Measurements from ENCODE around the gene PTH1R. TPM values are rescaled to one million over a fixed set of nuclear protein-coding genes. Genes with fewer than 3 reads are reported as not detected.

PTH1R gene
- total RNA-seq, 1 donor from 2014 or later: 6.5 TPM

DNA sequence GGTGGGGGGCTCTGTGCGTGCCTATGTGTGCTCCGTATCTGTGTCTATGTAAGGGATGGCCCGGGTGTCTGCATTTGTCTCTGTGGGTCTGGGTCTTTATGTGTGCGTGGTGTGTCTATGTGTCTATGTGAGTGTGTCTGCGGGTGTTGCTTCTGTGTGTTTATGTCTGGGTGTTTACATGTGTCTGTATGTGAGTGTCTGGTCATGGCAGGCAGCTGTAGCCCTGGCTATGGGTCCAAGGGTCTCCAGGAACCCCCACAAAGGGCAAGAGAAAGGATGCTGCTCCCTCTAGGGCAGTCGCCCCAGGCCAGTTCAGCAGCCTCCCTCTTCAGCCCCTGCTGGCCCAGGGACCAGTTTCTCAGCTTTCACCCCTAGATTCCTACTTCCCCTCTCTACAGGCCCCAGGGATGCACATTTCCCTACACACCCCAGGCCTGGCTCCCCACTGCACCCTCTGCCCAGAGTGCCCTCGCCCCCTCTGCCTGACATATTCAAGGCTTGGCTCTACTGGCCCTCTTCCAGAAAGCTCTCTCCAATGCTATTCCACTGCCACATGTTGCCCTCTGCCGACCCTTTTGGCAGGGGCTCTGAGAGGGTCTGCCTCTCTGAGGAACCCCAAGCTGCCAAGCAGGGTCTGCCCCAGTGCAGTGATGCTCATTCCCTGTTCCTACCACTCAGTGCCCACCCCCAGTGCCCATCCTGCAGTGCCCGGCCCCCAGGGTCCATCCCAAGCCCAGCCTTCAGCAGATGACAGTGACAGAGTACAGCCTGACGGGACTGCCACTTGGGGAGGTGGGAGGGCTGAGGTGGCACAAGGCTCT is 13.2 kb upstream of the PTH1R start:
- DNase-seq: peak; percentile 61

DNA sequence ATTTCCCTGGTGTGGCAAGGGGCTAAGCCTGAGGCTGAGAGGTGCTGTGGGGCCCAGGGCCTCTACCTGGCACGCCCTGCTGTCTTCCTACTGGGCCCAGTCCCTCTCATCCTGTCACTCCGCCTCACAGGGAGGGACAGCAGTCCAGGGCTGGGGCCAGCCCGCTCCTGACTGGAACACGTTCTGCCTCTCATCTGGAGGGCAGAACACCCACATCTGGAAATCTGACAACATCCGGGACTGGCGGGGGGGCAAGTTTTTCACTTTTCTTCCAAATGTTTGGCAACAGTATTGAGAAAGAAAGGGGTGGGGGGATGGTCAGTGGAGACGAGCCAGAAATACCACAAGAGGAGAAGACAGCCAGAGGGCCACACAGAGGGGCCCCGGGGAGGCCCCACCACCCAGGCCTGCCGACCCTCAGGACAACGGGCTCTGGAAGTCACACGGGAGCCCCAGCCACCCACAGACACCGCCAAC is 12.5 kb upstream of the PTH1R start:
- DNase-seq: peak; percentile 37

DNA sequence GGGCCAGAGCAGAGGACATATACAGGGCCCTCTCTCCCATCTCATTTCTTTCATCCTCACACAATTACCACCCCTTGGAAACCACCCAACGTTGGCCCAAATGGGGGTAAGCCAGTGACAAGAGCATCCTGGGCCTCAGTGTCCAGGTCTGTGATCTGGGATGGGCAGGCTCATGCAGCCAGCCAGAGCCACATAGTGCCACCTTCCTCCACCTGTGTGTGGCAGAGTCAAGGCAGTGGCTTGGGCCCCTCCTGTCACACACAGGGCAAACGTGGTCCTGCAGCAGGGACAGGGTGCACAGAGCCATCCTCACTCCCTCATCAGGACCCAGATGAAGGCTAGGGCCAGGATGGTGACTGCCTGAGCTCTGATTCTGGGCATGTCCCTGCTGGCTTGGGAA is 12.0 kb upstream of the PTH1R start:
- no peak for DNase-seq

DNA sequence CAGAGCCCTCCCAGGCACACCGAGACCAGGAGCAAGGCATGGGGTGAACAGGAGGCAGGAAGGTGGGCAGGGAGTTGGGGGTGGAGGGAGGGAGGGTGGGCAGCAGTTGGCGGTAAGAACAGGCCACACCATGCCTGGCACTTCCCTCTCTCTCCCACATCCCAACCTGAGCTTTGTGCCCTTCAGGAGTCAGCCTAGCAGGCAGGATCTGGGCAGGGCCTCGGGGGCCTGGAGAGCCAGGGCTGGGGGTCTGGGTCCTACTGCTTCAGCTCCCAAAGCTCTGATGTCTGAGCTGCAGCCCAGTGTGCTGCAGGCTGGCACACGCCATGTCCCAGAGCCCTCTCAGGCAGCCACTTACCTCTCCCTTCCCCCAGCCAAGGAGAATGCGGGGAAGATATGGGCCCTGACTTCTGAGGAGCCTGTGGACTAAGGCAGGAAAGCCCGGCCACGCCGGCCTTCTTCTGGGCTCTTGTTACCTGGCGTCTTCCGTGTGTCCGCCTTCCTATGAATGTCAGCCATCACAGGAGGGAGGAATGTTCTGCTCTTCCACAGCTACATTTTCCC is 11.4 kb upstream of the PTH1R start:
- DNase-seq: no peak

DNA sequence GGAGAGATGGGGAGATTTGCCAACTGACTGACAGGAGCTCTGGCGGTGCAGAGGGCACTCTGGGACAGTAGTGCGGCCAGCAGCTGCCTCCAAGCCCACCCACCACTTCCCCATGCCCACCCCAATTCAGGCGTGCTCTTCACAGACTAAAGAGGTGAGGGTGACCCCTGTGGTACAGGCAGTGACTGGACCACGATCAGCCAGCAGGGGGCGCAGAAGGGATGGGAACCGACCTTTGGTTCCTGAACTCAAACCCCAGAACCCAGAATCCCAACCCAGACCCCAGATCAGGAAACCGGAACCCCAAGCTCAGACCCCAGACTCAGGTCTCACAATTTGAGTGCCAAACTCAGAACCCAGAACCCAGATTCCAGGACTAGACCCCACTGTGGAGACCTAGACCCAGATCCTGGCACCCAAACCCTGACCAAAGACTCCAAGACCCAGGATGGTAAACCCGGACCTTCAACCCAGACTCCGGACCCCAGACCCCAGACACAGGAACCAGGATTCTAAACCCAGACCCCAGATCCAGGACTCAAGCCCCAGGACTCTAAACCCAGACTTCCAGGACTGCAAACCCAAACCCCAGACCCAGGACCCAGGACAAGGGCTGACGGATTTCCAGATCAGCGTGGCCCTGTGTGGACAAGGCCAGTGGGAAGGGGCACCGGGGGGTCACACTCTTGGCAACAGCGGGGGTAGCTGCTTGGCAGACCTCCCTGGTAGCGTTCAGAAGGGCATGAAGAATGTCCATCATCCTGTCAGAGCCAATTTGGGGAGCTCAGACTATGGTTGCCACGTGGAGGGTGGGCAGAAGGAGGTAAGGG is 10.6 kb upstream of the PTH1R start:
- DNase-seq: peak; percentile 82

DNA sequence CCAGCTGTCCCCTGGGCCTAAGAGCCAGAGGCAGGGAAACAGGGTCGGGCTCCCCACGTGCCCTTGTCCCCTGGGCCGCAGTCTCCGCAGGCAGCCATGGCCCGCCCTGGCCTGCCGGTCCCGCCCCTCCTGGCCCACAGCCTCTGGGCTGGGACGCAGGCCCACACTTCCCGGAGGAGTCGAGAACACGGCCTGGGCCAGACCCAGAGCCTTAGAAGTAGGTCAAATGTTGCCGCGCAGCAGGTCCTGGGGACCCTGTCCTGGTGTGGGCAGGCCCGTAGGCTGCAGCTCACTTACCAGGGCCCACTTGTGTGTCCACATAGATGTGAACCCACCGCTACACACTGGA is 10.0 kb upstream of the PTH1R start:
- peak; percentile 56 for DNase-seq

DNA sequence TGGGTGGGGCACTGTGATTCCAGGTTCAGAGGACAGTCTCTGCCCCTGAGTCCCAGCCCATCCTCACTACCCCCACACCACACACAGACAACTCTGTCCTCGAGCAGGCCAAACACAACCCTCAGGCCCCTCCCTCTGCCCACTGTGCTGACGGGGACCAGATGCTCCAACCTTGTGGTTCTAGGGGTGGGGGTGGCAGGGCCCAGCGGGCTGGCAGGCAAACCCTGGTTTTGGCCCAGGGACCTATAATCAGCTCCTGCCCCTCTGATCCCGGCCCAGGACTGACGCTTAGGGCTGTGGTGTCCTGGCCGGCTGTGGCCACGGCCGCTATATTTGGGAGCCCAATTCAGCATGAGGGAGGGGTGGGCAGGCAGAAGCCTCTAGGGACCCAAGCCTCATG is 9.2 kb upstream of the PTH1R start:
- no peak for DNase-seq

DNA sequence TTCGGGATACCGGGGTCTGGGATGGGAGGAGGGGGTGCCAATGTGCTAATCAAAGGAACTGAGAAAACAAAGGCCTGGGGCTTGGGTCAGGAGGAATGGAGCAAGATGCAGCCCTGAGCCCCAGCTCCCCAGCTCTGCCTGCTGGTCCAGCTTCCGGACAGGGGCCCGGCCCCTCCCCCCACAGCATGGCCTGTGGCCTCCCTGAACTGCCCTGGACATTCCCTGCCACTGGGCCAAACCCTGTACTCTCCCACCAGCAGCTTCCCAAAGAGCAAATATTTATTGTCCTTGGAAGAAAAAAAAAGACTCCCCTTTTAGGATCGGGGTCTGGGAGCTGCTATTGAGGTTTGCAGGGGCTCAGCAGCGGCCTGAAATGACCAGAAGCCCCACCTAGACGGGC is 8.6 kb upstream of the PTH1R start:
- no peak for DNase-seq

DNA sequence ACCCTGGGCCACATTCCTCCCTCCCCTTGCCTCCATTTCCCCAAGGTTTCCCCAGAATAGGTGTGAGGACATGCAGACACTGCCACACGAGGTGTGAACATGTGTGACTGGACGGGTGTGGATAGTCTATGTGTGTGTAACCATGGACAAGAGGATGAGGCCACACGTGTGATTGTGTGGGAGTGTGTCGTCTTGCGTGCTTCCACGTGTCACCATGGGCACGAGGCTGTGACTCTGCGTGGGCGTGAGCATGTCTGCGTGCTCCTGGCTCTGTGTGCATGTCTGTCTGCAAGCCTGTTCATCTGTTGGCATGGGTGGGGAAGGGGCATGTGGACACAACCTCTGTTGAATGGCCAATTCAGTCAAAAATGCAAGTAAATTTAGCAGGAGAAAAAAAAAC is 8.1 kb upstream of the PTH1R start:
- no peak for DNase-seq

DNA sequence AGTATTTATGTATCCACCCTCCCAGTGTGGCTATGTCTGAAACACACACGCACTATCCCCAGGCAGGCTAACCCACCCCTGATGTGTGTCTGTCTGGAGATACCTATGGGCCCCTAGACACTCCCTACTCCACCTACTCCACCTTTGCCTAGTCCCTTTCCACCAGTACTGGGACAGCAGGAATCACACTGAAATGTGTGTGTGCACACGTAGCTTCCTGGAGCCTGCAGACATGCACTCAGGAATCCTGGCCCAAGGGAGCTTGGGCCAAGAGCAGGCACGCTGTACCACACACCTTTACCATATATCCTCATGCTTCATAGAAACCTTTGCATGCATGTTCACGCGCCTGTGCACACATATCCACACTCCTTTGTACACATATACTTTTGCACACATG is 6.9 kb upstream of the PTH1R start:
- DNase-seq: no peak

DNA sequence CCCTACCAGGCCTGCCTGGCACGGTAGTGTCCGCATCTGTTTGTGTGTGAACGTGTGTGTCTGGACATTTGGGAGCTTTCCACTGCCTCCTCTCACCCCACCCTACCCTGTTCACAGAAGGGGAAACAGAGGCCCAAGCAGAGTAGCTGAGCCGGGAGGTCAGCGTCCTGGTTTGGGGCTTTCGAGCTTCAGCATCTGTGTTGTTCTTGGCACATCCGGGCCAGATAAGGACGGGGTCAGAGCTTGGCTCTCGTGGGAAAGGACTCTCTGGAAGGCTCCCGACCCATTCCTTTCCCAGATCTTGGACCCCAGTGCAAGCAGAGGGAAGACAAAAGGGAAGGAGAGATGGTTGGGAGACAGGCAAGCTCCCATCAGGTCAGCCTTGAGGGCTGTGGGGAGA is 6.3 kb upstream of the PTH1R start:
- no peak for DNase-seq

DNA sequence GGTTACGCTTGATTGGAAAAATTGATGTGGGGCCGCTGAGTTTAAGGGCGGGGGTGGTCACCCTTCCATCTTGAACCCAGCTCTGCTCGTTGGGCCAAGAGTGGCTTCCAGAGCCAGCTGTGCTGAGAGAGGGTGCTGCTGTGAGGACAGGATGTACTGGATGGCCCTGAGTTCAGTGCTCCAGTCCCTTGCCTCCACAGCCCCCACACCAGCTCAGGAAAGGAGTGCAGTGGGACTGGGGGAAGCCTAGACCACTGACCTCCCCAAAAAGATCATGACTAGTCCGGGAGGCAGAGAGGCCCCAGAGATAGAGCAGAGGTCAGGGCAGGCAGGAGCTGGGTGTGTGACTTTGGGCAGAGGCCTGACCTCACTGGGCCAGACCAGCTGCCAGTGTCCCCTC is 4.0 kb upstream of the PTH1R start:
- DNase-seq: no peak

DNA sequence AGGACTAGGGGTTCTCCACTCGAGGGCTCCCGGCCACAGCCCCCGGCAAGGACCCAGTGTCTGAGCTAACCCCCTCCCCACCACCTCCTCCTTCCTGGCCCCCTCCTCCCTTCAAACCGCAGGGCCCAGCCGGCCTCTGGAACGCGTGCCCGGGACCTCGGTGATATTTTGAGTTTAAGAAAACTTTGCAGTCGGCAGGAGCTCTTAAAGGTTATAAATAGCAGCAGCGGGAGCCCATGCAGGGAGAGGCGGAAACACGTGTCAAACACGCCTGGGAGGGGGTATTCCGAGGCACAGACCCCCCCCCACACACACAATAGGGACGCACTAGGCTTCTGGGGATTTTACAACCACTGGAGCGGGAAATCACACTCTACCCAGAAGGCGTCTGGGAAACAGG is 3.1 kb upstream of the PTH1R start:
- DNase-seq: peak; percentile 78

DNA sequence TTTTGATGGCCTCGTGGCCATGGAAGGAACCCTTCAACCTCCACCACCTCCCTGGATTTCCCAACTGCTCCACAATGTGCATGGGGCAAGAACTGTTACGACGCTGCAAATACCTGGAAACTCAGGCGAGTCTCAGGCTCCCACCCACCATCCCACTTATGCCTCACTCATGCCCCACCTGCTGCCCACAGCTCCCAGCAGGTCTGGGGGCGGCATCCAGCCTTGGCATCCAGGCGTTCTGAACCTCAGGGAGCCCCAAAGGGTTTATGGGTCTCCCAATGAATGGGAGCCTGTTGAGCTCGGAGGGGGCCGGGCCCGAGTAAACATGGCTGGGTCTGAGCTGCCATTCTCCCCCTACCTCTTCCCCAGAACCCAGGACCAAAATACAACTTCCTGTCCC is 2.0 kb upstream of the PTH1R start:
- DNase-seq: no peak

DNA sequence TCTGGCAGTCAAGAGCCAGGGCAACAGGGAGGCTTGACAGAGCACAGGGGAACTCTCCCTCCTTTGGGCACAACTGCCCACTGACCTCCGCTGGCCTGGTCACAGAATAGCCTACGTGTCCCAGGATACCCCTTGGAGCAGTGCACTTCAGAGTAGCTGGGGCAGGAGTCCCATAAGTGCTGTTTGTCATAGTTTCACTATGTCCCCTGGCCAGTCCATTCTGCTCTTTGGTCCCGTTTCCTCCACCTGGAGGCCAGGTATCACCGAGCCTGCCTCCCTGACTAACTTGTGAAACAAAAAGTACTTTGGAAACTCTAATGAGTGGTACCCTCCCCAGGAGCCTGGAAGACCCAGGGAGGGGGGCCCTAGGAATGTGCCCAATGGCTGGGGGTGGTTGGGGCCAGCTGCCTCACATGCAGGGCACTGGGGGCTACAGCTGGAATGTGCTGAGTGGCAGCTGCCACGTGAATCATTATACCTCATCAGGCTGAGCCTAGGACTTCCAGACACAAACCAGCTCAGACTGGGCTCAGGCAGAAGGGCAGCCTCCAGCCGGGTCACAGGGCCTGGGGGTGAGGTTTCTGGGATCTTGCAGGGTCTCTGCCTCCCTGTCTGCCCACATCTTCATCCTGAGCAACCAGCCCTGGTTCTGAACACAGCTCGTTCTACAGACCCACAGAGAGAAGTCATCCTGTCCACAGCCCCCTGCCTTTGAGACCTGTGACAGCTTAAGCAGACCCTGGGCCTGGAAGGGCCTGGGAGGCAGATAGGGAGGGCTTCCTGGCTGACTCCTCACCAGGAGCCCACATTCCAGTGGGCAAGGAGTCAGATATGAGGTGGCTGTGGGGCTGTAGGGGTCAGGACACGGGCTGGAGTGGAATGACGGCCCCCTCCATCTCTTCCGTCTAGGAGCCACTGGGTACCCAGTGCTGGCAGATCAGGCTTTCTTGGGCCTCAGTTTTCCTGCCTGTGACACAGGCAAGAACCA is 914 bp upstream of the PTH1R start:
- DNase-seq: no peak

DNA sequence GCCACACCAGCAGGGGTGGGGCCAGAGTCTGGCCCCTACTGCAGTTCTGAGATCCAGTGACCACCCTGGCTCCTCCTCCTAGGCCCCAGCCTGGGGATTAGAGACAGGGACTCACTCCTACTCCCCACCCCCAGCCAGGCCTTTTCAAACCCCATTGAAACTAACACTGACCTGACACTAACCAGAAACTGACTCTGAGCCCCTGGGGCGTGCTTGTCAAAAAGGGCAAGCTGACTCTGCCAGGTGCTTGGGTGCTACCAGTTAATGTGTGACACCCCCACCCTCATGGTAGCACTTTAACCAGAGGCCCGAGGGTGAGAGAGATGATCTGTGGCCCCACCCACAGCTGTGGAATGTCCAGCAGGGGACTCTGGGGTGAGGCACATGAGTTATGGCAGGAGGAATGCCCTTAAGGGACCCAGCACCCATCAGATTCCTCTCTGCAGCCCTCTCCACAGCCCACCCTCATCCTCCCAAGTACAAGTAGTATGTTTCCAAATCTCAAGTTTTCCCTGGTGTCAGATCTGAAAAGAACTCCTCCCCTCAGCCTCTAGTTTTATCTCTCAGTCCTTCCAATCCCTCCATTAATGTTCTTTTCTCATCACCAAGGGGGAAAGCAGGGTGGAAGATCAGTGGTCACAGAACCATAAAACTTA is 1.4 kb downstream of the PTH1R start:
- DNase-seq: peak; percentile 39

DNA sequence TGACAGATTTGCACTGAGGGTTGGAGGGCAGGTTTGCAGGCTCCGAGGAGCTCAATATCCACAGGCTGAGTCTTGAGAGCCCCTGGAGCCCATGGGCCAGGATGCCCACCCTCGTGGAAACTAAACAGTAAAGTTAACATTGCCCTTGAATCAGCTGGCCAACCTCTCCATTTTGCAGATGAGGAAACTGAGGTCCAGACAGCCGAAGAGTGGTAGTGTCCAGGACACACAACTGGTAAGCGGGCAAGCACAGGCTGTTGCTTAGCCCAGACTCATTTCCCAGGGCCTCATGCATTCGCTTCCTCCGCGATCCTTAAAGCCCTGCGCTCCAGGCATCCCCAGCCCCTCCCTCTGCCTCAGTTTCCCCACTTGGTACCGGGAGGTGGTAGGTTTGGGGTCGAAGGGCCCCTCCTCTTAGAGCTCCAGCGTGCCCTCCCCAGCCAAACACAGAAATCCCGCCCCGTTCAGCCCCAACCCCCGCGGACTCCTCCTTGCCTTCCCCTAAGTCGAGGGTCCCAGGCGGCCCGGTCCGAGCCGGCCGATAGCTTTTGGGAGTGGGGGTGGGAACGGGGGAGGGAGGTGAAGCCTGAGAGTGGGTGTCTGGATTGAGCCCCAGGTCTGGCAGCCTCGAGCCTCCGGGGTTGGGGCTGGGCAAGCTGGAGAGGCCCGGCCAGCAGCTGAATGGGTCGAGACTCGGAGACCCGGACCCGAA is 3.5 kb downstream of the PTH1R start:
- no peak for DNase-seq

DNA sequence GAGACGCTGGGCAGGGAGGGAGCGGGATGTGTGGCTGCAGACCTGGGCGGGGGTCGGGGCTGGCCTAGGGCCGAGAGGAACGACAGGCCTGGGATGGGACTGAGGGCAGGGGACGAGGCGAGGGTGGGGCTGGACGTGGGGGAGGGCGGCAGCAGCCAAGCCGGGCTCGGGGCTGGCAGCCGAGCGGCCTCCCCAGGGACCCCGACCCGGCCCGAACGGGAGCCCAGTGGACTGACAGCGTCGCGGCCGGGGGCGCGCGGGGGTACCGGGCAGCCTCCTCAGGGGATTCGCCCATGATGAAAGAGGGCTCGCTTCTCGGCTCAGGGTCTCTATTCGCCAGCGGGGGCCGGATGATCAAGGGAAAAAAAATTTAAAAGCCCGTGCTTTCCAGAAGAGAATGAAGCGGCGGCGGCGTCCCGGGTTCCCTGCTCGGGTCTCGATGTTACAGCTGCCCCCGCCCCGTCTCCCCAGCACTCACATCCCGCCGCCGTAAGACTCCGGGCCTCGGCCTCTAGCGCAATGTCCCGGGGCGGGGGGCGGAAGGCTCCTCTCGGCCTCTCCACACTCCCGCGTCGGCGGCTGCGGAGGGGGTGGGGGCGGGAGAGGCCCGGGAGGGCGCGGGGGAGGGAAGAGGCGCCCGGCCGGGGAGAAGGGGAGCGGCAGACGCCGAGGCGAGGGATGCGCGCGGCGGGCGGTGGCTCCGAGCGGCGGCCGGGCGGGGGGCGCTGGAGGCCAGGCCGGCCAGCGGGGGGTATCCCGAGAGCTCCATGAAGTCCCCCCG is 4.3 kb downstream of the PTH1R start:
- peak; percentile 69 for DNase-seq

DNA sequence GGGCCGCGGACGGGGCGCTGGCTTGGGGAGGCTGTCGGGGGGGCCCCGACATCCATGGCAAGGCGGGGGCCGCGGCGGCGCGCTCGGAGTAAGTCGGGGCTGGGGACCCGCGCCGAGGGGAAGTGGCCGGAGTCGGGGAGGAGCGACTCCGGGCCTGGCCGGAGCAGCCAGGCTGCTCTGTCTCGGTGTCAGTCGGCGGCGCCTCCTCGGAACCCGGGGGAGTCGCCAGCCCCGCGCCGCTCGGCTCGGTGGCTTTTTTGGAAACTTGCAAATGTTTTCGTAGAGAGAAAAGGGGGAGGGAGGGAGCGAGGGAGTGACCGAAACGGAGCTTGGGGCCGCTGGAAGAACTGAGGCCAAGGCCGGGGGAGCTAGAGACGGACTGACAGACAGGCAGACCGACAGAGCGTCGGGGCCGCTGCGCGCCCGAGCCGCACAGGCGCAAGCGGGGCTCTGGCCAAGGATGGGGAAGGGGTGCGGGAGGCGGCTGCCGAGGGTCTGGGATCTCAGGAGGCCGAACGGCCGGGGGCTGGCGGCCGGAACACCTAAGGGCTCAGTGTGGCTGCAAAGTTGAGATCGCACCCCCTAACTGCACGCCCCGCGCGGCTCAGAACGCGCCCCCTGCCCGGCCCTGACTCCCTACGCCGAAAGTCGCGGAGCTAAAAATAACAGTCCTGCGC is 5.0 kb downstream of the PTH1R start:
- DNase-seq: peak; percentile 73

Measured in tongue (tissue), 2 donors.